Stimulated activated CD4-positive, alpha-beta T cell treated with anti-CD3 and anti-CD28 coated beads, TNF-alpha, amount 100 ng/mL, for 48 hours (primary cell): ENCODE data around the gene S100A6.
"Not testable (repeated sequence)": the region's sequence is repeated elsewhere in the genome, so short reads cannot be mapped to it uniquely, and the experiment has no call there.

Experiments used
- DNase-seq, 3 donors: peaks; one replicate each; pipeline ENCODE4 v3.0.0-alpha.2; 2020; ENCODE audit warnings: low read depth in 3 of 3

Gene S100A6

GRCh38 chr1:153535242-153536011 lies at the start of gene S100A6:
Gene S100A6, minus strand, starts transcription at chr1:153535991. Its CDS starts 652 bp downstream, at chr1:153535339.
- DNase-seq: no peak

GRCh38 chr1:153585006-153585405 lies 49.2 kb upstream of the S100A6 start:
- no peak for DNase-seq

- no peak for DNase-seq
These were observed 48.2 kb upstream of the S100A6 start for GRCh38 chr1:153583976-153584375.

DNA sequence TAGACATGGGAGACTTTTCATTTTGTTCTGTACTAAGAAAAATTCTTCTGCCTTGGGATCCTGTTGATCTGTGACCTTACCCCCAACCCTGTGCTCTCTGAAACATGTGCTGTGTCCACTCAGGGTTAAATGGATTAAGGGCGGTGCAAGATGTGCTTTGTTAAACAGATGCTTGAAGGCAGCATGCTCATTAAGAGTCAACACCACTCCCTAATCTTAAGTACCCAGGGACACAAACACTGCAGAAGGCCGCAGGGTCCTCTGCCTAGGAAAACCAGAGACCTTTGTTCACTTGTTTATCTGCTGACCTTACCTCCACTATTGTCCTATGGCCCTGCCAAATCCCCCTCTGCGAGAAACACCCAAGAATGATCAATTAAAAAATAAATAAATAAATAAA lies 47.7 kb upstream of the S100A6 start:
- DNase-seq: not testable (repeated sequence)

GRCh38 chr1:153582836-153583235 lies 47.0 kb upstream of the S100A6 start:
- DNase-seq: not testable (repeated sequence)

DNA sequence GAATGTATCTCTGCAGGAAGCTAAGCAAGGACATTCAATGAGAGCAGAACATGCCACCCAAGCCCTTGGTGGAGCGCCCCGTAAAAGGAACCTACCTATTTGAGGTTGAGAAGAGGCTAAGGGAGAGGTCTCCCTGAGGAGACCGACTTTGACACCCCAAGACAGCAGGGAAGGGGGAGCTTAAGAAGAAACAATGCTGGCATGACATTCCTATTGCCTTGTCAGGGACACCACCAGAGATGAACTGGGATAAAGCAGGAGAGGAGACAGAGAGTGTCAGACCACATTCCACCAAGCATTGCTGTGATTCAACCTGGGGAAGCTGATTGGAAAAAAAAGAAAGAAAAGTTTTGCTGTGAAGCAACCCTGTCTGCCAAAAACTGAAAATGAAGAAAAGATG lies 43.1 kb upstream of the S100A6 start:
- DNase-seq: no peak

DNA sequence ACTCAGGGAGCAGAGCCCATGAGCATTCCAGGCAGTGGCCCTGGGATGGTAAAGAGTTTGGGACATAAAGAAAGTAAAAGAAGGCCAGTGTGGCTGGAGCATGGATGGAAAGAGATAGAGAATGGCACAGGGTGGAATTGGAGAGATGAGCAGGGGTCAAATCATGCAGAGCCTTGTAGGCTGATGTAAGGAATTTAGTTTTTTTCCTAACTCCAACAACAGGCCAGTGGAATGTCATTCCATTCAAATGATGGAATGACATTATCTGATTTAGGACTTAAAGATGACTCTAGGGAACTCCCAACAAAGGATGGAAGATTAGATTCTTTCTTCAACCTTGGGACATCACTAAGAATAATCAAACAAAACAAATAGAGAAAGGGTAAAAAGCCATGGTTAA lies 42.7 kb upstream of the S100A6 start:
- no peak for DNase-seq

DNA sequence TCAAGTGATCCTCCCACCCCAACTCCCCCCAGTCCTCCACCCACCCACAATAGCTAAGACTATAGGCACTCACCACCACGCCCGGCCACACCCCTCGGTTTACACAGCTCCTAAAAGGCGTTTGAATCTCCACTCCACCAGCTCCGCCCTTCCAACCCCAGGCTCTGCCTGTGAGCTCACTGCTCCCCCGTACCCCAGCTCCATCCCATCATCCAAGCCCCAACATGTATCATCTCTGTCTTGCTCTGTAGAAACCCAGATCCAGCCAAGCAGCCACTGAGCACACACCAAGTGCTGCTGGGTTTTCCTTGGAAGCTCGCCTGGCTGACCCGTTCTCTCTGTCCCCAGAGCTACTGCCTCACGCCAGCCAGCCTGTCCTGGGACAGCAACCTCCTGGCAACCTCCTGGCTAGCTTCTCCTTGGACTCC lies 41.8 kb upstream of the S100A6 start:
- no peak for DNase-seq

DNA sequence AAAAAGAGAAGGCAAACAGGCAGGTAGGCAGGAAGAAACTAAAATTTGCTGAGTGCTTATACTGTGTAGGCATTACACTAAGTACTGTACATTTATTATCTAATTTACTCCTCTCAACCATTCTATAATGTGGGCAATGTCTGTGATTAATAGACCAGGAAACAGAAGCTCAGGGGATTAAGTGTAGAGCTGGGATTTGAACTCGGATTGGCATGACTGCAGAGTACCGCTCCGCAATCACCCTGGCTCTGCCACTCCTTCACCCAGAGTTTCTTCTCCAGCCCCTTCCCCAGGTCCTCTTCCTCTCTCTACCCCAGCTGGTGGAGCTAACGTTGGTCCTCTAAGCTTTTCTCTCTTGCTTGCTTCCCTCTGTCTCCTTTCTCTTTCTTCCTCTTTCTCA lies 41.3 kb upstream of the S100A6 start:
- DNase-seq: no peak

DNA sequence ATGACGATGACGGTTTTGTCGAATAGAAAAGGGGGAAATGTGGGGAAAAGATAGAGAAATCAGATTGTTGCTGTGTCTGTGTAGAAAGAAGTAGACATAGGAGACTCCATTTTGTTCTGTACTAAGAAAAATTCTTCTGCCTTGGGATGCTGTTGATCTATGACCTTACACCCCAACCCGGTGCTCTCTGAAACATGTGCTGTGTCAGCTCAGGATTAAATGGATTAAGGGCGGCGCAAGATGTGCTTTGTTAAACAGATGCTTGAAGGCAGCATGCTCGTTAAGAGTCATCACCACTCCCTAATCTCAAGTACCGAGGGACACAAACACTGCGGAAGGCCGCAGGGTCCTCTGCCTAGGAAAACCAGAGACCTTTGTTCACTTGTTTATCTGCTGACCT lies 39.7 kb upstream of the S100A6 start:
- DNase-seq: not testable (repeated sequence)

DNA sequence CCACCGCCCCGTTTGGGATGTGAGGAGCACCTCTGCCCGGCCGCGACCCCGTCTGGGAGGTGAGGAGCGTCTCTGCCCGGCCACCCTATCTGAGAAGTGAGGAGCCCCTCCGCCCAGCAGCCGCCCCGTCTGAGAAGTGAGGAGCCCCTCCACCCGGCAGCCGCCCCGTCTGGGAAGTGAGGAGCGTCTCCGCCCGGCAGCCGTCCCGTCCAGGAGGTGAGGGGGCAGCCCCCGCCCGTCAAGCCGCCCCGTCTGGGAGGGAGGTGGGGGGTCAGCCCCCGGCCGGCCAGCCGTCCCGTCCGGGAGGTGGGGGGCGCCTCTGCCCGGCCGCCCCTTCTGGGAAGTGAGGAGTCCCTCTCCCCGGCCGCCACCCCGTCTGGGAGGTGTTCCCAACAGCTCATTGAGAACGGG lies 39.3 kb upstream of the S100A6 start:
- not testable (repeated sequence) for DNase-seq

- no peak for DNase-seq
These were observed 37.6 kb upstream of the S100A6 start for GRCh38 chr1:153573351-153573750.

DNA sequence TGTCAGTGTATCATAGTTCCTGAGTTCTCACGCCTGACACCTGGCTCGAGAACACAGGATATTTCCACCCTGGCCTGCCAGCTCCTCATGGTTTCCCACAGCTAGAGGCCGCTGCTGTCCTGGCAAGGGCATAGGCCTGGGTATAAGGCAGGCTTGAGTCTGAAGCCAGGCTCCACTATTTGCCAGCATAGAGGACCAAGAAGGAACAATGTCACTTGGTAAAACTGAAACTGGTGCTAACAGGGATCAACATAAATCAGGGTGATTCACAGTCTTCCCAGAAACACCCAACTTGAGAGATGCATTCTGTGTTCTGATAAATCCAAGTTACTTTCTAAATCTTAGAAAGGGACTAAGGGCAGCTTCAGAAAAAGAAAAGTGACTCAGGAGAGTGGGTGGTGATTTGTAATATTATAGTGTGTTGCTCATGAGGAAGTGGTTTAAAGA lies 36.8 kb upstream of the S100A6 start:
- DNase-seq: peak; percentile 43 to 61 (median 53)

DNA sequence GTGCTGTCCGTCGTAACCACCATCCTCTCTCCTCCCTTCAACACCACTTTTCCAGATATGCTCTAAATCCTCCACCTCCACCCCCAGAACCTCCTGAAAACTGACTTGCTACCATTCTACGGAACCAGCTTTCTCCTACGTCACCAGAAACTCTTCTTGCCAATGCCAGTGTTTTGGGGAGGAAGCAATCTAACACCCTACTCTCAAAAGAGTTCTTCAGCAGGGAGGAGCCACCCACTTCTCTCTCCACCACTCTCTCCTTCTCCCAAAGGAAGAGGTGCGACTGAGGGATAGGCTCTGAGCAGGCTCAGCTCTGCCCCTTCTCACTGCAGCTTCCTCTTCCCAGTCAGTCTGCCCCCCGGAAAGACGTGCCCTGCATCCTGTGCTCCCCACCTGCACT lies 35.9 kb upstream of the S100A6 start:
- DNase-seq: no peak

- DNase-seq: no peak
These were observed 35.1 kb upstream of the S100A6 start for GRCh38 chr1:153570874-153571273.

DNA sequence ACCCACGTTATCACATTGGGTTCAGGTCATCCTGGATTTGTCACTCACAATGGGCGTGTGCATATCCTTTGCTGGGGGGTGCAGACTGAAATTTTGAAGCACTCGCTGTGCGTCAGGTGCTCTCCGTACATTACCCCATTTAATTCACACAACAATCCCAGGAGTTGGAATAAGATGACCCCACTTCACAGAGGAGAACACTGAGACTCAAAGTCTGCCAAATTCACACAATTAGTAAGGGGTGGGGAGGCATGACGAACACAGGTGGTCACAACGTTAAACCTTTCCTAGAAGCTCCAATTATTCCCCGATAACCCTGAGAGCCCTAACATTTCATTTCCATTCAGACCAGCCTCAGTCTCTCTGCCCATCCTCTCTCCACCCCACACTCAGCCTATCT lies 33.7 kb upstream of the S100A6 start:
- no peak for DNase-seq

- DNase-seq: peak; percentile 78 to 79 (median 79)
These were observed 32.7 kb upstream of the S100A6 start for GRCh38 chr1:153568367-153569099.

DNA sequence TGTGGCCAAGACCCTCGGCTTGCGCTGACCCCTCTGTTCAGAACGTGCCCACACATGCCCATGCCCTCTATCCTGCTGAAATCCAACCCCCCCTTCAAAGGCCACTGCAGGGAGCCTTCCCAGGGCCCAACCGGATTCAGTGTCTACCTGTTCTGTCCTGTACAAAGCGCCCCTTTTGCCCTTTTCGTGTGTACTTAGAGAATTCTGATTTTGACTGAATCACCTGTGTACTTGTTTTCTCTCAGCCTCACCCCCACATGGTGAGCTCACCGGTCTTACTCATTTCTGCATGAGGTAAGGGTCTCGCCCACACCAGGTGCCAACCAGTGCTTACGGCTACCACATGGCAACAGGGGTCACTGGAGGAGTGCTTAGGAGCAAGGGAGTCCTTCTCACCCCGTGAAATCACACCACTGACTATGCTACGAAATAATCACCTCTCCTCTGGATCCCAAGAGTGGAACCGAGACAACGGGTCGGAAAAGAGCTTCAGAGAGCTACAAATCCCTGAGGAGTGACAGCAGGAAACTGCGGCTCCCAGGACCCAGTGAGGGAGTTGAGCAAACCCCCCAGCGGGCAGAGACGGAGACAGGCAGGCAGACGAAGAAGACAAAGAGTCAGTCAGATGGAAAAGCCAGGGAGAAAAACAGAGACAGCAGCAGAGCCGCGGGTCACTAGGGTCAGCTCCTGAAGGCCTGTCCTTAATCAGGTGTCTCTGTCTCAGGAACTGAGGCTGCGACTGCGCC lies 32.0 kb upstream of the S100A6 start:
- peak in 1 of 3 donors; percentile 70 for DNase-seq

DNA sequence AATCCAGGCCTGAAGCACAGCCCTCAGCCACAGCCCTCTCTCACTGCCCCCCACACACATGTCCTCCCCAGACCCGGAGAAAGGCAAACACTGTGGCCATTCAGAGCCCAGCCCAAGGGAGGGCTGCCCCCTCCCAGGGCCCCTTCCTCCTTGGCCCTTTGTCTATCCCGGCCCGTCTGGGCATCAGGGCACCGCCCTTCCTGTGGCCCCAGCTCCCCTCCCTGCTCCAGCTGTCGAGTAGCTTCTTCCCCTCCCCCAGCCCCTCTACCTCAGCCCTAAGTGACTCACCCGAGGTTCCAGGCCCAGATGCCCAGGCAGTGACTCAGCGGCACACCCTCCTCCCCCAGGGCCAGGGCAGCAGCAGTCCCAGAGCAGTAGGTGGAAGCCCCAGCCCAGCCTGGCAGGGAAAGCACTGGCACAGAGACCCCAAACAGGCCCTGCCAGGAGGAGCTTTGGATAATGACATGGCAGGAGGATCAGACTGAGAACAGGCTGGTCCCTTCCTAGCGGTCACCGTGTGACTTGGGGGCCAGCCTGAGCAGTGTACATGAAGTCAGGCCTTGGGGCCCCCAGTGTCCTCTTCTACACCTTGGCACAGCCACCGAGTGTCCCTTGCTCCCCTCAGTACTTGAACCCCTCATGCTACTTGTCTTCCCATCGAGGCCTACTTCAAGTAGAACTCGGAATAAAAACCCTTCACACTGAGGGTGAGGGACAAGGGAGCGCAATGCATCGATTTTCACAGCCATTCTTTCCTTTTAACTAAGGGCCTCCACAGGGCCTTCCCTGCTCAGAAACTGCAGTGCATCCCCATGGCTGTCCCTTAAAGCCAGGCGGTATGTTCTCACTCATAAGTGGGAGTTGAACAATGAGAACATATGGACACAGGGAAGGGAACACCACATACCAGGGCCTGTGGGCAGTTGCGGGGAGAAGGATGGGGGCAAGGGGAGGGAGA lies 30.9 kb upstream of the S100A6 start:
- DNase-seq: peak; percentile 77 to 90 (median 90)

DNA sequence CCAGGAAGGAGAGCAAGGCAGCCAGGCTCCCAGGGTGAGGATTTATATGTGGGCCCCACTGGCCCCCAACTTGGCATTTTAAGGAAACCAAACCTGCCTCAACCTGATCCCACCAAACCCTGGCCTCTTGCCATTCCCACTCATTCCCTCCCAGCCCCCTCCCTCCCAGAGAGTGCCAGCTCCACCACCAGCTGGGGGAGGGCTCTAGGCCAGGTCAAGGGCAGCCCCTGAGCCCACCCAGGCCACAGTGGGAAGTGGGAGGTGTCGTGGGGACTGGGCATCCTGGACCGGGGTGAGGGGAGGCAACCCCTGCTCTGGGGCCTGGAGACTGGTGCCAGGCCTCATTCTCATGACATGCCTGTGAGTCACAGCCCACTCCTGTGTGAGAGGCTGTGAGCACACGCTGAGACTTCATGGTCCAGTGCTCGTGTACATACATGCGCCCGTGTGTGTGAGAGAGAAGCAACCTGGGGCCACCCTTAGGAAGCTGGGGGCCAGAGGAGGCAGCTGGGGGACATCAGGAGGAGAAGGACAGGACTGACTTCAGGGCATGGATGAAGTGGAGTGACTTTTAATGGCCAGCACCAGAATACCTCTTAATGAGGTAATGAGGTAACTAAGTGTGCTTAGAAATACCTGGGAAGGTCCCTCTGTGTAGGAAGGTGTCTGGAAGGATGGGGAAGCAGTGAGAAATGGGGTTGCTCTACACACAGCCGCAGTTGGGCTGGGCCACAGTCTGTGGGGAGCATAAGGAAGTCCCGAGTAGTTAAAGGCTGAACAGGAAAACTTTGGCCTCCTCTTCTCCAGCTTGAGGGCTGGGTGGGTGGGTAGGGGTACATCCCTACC lies 30.0 kb upstream of the S100A6 start, which contains the start of gene S100A2:
TSS of gene S100A2 (minus strand) at position 316 of the 846 bp plus-strand sequence. CDS start 1,967 bp downstream, outside the sequence.
- peak in 1 of 3 donors; percentile 52 for DNase-seq
